Measurements from ENCODE around the gene IGF1. TPM values are rescaled to one million over a fixed set of nuclear protein-coding genes. Genes with fewer than 3 reads are reported as not detected.

The IGF1 gene
- total RNA-seq, 1 experiment from 2014 or later, result not detected

- no peak for TF ChIP-seq NFE2L1 (CRISPR knock-in tag; IDR thresholded peaks at IDR 0.05)
- TF ChIP-seq PRRX2 (CRISPR knock-in tag; IDR thresholded peaks at IDR 0.05), result no peak
- no peak for TF ChIP-seq SOX15 (CRISPR knock-in tag; IDR thresholded peaks at IDR 0.05)
- TF ChIP-seq ZNF671 (CRISPR knock-in tag; IDR thresholded peaks at IDR 0.05), result no peak
These were observed 28.8 kb upstream of the IGF1 start (continued) for GRCh38 chr12:102509123-102509626.

- no peak overlapping the region for H3K4me3 Mint-ChIP-seq
- TF ChIP-seq IRF1 (CRISPR knock-in tag; IDR thresholded peaks at IDR 0.05), result no peak
- TF ChIP-seq OVOL2 (CRISPR knock-in tag; IDR thresholded peaks at IDR 0.05; ENCODE audit: borderline replicate concordance), result no peak
- no peak for TF ChIP-seq TEAD1 (CRISPR knock-in tag; IDR thresholded peaks at IDR 0.05)
- TF ChIP-seq ZBTB43 (CRISPR knock-in tag; IDR thresholded peaks at IDR 0.05), result no peak
- TF ChIP-seq NR3C1 (CRISPR knock-in tag; conservative IDR thresholded peaks at IDR 0.05; ENCODE audit: low read depth), result no peak
- TF ChIP-seq PRDM15 (CRISPR knock-in tag; IDR thresholded peaks at IDR 0.05), result no peak
- no peak for TF ChIP-seq RORB (CRISPR knock-in tag; IDR thresholded peaks at IDR 0.05)
- TF ChIP-seq ZBTB21 (CRISPR knock-in tag; IDR thresholded peaks at IDR 0.05; ENCODE audit: borderline replicate concordance), result no peak
- TF ChIP-seq ARID4B (CRISPR knock-in tag; IDR thresholded peaks at IDR 0.05; ENCODE audit: borderline replicate concordance), result no peak
- no peak for TF ChIP-seq CREB1 (CRISPR knock-in tag; IDR thresholded peaks at IDR 0.05)
- H3K9me3 Mint-ChIP-seq, result peaks cover 24% of the 10 kb centered on the region
- DNase-seq (ENCODE audit: low spot score) (no peak), ATAC-seq (no peak)
- no peak overlapping the region for H3K27ac Mint-ChIP-seq
- H3K27me3 Mint-ChIP-seq (ENCODE audit: low read depth), result peaks cover 4% of the 10 kb centered on the region; the same call in 1 of the 2 replicates
- ChIA-PET POLR2A (no interaction called here), CTCF (no interaction called here)
- H3K36me3 Mint-ChIP-seq, result 0 out of 2 replicates have a peak, but pooled peaks cover 8% of the 10 kb centered on the region
- peaks cover 10% of the 10 kb centered on the region for H3K4me1 Mint-ChIP-seq
These were observed 27.7 kb upstream of the IGF1 start for GRCh38 chr12:102508052-102508451.

- CTCF ChIA-PET, result no interaction called here
- TF ChIP-seq ZNF532 (CRISPR knock-in tag; IDR thresholded peaks at IDR 0.05; ENCODE audit: borderline replicate concordance) (no peak), ARID4B (CRISPR knock-in tag; IDR thresholded peaks at IDR 0.05; ENCODE audit: borderline replicate concordance) (no peak)
These were observed 26.9 kb upstream of the IGF1 start for GRCh38 chr12:102507301-102507700.

More at GRCh38 chr12:102507301-102507700, 26.9 kb upstream of the IGF1 start:
- H3K9me3 Mint-ChIP-seq, result peaks cover 24% of the 10 kb centered on the region
- no peaks in the 10 kb centered on the region for H3K27me3 Mint-ChIP-seq (ENCODE audit: low read depth)
- no peak overlapping the region for H3K4me3 Mint-ChIP-seq
- ATAC-seq (no peak), DNase-seq (ENCODE audit: low spot score) (no peak)
- 0 out of 2 replicates have a peak, but pooled peaks cover 8% of the 10 kb centered on the region for H3K36me3 Mint-ChIP-seq
- H3K27ac Mint-ChIP-seq, result no peak overlapping the region
- POLR2A ChIA-PET, result no interaction called here
- H3K4me1 Mint-ChIP-seq, result peaks cover 10% of the 10 kb centered on the region

All from WTC11 (cell line).